GM18507 (cell line): ENCODE results near the gene ABCA3.

Source experiments
- DNase-seq: peaks from one replicate; pipeline ENCODE4 v3.0.0; 2011; ENCODE audit warnings: low read depth; ENCODE audit not compliant: insufficient read length; ENCODE audit errors: extremely low spot score
- FAIRE-seq: peaks from 2 replicates; lab custom pipeline; 2011; peaks lifted over from hg19 to GRCh38; lab: Jason Lieb, UNC

Gene ABCA3

DNA sequence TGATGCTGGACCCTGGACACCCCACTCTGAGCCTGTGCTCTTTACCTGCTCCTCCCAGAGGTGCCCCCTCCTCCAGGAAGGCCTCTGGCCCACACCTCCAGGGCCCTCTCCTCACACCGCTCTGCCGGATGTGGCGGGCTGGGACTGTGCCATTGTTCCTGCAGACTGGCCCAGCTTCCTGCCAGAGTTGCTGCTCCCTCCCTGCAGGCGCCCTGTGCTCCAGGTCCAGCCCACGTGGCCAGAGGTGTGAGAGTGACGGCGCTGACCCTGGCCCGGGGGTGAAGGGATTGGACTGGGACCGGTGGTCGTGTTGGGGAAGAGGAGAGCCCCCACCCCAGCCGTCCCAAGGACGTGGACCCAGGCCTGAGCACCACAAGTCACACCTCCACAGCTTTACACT lies 111.4 kb downstream of the ABCA3 start:
- no peak for DNase-seq
- no peak for FAIRE-seq

DNA sequence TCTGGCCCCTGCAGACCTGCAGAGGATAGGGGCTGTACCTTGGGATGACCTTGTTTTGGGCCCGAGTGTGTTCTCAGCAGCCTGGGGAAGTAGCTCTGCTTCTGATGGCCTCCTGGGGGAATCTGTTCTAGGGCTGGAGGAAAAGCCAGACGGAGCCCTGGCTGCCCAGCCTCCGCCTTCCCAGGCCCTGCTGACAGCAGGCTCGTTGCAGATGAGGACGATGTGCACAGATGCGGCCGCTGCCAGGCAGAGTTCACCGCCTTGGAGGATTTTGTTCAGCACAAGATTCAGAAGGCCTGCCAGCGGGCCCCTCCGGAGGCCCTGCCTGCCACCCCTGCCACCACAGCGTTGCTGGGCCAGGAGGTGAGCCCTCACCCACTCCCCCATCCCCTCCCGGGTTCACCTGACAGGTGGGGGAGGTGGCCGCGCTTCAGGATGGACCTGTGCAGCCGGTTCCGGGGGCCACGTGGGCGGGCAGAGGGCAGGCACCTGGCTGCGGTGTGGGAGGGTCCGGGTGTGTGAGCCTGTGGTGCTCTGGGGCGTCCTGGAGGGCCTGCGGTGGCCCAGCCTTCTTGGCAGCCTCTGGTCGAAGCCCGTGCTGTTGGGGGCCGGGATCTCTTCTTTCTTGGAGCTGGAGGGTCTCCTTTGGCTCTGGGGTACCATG lies 112.2 kb downstream of the ABCA3 start:
- no peak for DNase-seq
- no peak for FAIRE-seq

DNA sequence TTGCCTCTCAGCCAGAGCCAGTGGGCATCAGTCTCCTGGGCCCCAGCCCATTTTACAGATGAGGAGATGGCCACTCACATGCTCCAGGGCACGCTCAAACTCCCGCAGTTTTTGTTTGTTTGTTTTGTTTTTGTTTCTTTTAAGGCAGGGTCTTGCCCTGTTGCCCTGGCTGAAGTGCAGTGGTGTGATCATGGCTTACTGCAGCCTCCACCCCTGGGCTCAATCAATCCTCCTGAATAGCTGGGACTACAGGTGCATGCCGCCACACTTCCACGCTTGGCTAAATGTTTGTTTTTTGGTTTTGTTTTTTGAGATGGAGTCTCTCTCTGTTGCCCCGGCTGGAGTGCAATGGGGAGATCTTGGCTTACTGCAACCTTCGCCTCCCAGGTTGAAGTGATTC lies 113.6 kb downstream of the ABCA3 start:
- FAIRE-seq, result no peak
- no peak for DNase-seq

DNA sequence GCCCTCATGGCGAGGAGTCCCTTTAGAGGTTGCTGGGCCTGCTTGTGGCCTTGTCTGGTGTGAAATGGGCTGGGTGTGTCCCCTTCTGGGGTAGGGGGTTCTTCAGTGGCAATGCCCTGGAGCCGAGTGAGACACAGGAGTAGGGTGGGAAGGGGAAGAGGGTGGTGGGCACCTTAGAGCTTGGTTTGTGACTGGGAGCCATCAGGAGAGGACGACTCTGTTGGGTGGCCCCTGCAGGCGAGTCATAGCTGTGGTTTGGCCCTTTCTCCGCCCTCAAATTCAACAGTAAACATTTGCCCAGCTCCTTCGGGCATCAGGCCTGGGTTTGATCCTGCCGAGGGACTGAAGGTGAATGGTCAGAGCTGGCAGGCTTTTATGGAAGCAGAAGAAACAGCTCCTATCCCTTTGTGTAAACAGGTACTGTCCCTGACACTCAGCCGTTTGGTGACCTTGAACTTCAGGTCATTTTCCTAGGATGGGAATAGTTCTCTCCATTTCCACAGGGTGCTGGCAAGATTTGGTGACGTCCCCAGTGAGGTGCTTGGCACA lies 114.2 kb downstream of the ABCA3 start:
- FAIRE-seq (no peak), DNase-seq (no peak)
